Astrocyte of the spinal cord (primary cell): Measurements from ENCODE around the gene NCOA1.

ENCODE experiments used
- DNase-seq: peaks from one replicate; pipeline ENCODE4 v3.0.0; 2011; ENCODE audit warnings: low read depth, low spot score
- H3K4me3 ChIP-seq: 2 replicates; pipeline ENCODE4 v1.5.1; 2011; ENCODE audit warnings: low read depth, mild to moderate bottlenecking, low read length, moderate library complexity
- CTCF ChIP-seq: IDR thresholded peaks from 2 replicates; pipeline ENCODE4 v1.5.1; 2012; ENCODE audit warnings: low read depth, mild to moderate bottlenecking, low read length, inconsistent platforms
- in situ Hi-C: cut with HindIII; loops from 2 replicates; pipeline ENCODE4 v1.10.0; 2017; ENCODE audit warnings: low sequenced_read_pairs

The NCOA1 gene

GRCh38 chr2:24490690-24491541, at the start of gene NCOA1:
Gene NCOA1 (plus strand): TSS chr2:24491254. CDS start chr2:24658678, 167,424 bp downstream.
- TF ChIP-seq CTCF: no peak
- in situ Hi-C loops: no loop called here
- DNase-seq: peak; percentile 91
- peak within 1 kb of the TSS; percentile 77 for H3K4me3 ChIP-seq

- no peak for DNase-seq
- H3K4me3 ChIP-seq: no peak overlapping the region
- no peak for TF ChIP-seq CTCF
- in situ Hi-C loops: no loop called here
These were observed 42.3 kb upstream of the NCOA1 start for GRCh38 chr2:24448797-24449196.

GRCh38 chr2:24449344-24449743, 41.7 kb upstream of the NCOA1 start:
- in situ Hi-C loops: no loop called here
- no peak for TF ChIP-seq CTCF
- H3K4me3 ChIP-seq: no peak overlapping the region
- DNase-seq: peak; percentile 5

- TF ChIP-seq CTCF: no peak
- no peak overlapping the region for H3K4me3 ChIP-seq
- in situ Hi-C loops: no loop called here
- DNase-seq: no peak
These were observed 39.1 kb upstream of the NCOA1 start for GRCh38 chr2:24451805-24452501.

GRCh38 chr2:24452502-24452885, 38.6 kb upstream of the NCOA1 start:
- TF ChIP-seq CTCF: no peak
- no peak overlapping the region for H3K4me3 ChIP-seq
- no peak for DNase-seq
- in situ Hi-C loops: no loop called here

- peak overlapping the region; percentile 32 for H3K4me3 ChIP-seq
- DNase-seq: no peak
- in situ Hi-C loops: no loop called here
- TF ChIP-seq CTCF: no peak
These were observed 37.5 kb upstream of the NCOA1 start for GRCh38 chr2:24453379-24454073.
